COLO668 (cell line): ENCODE measurements around the gene PPP3CA.

ENCODE experiments used
- DNase-seq: peaks from one replicate; lab custom pipeline; 2025; ENCODE audit not compliant: unreplicated experiment; lab: John Stamatoyannopoulos, UW

PPP3CA gene

GRCh38 chr4:101332424-101332823 is 14.9 kb downstream of the PPP3CA start:
- no peak for DNase-seq

GRCh38 chr4:101331017-101331416 is 16.3 kb downstream of the PPP3CA start:
- DNase-seq, result no peak

DNA sequence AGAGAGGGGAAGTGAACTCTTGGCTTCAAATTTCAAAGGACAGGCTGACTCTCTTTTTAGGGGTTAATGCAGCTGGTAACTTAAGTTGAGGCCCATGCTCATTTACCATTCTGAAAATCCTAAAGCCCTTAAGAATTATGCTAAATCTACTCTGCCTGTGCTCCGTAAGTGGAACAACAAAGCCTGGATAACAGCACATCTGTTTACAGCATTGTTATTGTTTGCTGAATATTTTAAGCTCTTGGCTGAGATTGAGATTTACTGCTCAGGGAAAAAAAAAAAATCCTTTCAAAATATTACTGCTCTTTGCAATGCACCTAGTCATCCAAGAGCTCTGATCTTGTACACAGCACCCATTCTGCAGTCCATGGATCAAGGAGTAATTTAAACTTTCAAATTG is 17.7 kb downstream of the PPP3CA start:
- DNase-seq, result no peak

GRCh38 chr4:101328063-101328602 is 19.2 kb downstream of the PPP3CA start:
- DNase-seq, result no peak

GRCh38 chr4:101326576-101326975 is 20.8 kb downstream of the PPP3CA start:
- DNase-seq, result no peak

DNA sequence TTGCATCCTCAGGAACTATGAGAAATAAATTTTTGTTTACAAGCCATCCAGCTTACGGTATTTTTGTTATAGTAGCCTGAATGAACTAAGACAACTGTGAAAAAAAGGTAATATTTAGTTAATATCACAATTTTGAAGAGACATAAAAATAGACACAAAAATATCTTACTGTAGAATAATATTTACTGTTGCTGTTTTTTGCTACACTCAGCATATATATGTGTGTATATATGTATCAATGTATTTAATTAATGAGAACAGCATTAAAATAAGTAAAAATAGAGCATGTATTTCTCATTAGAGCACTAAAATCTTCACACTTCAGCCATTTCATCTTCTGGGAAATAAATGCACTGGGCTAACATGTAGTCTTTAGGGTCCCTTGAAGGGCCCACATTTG is 24.6 kb downstream of the PPP3CA start:
- DNase-seq, result no peak

DNA sequence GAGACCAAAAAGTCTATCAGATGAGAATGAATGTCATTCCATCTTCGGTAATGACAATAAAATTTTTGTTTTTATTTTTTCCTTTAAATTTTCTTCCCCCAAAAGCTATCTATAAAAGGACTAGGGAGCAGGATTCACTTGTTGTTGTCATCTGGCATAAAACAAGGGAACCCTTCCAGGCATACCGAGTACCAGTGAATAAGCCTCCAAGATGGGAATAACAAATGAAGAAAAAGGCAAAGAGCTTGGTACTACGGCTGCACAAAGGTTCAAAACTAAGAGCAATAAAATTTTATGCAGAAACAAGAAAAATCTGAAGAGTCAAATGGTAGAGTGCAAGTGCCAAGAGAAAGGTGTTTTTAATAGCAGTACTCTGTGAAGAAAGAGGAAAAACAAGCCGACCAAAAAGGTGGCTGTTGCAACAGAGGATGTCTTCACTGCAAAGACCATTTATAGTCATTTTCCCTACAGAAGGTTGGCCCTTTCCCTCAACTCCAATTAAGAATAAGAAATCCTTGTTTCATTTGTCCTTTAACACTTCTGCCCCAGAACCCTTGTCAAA is 25.8 kb downstream of the PPP3CA start:
- no peak for DNase-seq

DNA sequence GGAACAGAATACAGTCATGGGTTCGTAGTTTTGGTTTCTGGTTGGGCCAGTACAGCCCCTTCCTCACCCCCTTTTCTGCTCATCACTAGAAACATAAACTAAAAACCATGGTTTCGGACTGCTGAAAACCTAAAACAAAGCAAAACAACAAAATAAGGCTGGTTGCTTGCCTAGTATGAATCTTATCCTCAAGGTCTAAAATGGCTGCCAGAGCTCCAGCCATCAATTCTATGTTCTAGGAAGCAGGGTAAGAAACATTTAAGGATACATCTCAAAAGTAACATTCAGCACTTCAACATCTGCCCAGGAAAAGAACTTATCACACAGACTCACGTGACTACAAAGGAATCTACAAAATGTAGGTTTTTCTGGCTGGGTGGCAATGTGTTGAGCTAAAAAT is 31.5 kb downstream of the PPP3CA start:
- no peak for DNase-seq

DNA sequence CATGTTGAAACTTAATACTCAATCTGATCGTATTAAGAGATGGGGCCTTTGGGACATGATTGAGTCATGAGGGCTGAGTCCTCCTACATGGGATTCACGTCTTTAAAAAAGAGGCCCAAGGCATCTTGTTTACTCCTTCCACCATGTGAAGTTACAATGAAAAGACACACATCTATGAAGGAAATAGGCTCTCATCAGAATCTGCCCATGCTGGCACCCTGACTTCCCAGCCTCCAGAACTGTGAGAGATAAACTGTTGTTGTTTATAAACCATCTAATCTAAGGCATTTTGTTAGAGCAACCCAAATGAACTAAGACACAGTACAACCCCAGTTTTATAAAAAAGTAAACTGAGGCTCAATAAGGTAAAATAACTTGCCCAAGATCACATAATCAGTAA is 32.3 kb downstream of the PPP3CA start:
- DNase-seq, result no peak

DNA sequence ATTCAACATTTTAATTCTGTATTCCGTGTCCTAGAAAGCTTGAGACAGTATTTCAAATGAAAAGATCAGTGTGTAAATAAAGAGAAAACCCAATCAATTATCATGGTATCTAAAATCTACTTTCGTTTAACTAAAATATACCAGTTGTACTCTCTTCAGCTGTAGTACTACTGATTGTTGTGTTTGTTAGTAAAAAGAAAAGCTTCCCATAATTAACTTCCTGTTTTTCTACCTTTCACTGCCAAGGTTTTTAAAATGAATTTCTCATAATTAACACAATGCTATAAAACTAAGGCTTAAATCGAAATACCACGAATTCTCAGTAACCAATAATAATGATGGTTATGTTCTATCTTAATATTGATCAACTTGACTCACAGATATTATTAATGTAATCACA is 37.4 kb downstream of the PPP3CA start:
- DNase-seq, result no peak

GRCh38 chr4:101307899-101308298 is 39.4 kb downstream of the PPP3CA start:
- no peak for DNase-seq

GRCh38 chr4:101306764-101307615 is 40.3 kb downstream of the PPP3CA start:
- no peak for DNase-seq

- DNase-seq, result no peak
Observed at GRCh38 chr4:101306225-101306624, 41.1 kb downstream of the PPP3CA start.

DNA sequence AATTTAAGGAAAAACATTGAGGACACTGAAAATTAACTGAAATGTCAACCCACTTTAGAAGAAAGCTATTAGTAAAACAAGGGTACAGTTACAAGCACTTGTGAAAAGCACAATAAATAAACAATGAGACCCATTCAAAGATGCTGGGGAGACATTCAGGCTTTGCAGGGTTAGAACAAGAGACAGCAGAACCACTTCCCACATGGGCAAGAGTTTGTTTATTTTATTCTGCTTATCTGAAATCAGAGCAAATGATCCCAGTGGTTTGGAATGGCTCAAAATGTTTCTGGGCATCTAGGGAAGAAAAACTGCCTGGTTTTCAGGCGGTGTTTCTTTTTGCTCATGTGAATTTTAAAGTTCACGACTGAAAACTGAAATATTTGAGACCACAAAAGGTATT is 42.4 kb downstream of the PPP3CA start:
- DNase-seq, result no peak

DNA sequence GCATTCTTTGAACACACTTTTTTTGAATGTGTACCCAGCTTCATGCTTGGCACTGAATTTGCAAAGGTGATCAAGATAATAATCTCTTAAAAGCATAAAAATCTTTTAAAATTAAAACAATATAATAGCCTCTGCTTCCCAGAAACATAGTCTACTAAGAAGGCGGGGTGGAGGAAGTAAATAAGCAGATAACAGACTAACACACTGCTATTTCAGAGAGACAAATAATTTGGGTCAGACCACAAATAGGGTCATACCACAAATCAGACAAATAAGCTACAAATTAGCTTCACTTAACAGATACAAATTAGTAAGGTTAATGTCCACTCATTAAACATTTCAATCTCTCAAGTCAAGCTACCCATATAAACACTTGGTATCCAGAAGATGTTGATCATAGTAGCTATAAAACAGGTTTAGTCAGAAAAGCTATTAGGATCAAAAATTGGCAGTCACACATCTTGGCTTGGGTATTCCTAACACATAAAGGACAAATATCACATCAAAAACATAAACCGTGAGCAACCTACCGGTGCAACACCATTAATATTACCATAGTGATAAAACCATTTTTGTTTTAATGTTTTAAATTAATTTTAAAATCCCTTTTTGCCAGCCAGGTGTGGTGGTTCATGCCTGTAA is 47.3 kb downstream of the PPP3CA start:
- no peak for DNase-seq

GRCh38 chr4:101299021-101299420 is 48.3 kb downstream of the PPP3CA start:
- no peak for DNase-seq

DNA sequence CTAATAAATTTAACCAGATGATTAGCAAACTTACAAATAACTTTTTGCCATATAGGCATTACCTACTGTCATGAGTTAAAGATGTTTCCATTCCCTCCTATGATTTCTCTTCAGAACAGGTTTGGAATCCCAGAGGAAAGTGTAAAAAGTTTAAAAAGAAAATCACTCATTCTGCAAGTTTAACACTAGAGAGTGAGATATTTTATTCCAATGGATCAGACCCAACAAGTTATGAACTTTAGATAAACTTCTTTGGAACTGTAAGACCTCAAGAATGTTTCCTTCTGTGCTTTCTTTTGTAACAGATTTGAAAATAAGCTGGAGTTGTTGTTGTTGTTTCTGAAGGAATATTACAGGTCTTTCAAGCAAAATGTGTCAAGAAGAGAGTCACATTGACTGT is 51.6 kb downstream of the PPP3CA start:
- no peak for DNase-seq

DNA sequence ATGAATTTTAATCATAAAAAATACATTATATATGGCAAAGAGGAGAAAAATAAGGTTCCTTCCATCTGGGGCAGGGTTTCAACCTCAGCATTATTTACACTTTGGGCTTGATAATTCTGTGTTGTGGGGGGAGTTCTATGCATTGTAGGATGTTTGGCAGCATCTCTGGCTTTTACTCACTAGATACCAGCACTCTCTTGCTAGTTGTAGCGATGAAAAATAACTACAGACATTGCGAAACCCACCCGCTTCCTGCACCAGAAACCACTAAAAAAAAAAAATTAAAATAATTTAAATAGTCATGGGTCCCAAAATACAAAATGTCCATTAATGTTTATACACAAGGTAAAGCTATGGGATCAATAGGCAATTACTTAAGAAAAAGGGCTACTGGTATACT is 52.7 kb downstream of the PPP3CA start:
- no peak for DNase-seq

- no peak for DNase-seq
Observed at GRCh38 chr4:101292901-101293300, 54.4 kb downstream of the PPP3CA start.

GRCh38 chr4:101292214-101292613 is 55.1 kb downstream of the PPP3CA start:
- DNase-seq, result no peak

- no peak for DNase-seq
Observed at GRCh38 chr4:101291198-101291597, 56.1 kb downstream of the PPP3CA start.

- no peak for DNase-seq
Observed at GRCh38 chr4:101290654-101291053, 56.7 kb downstream of the PPP3CA start.
